Measurements from ENCODE around the gene GABRR3.

DNA sequence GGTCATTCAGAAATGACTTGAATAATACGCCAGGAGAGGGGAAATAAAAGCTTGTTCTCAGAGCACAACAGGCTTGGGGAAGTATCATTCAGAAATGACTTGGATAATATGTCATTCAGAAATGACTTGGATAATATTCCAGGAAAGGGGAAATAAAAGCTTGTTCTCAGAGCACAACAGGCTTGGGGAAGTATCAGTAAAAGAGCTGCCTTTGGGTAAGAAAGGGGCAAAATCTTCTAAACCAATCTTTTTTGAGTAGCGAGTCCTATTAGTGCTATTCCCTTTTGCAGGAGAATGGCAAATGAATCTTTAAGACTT, 20.9 kb downstream of the GABRR3 start:
- TF ChIP-seq, protein P1, sequence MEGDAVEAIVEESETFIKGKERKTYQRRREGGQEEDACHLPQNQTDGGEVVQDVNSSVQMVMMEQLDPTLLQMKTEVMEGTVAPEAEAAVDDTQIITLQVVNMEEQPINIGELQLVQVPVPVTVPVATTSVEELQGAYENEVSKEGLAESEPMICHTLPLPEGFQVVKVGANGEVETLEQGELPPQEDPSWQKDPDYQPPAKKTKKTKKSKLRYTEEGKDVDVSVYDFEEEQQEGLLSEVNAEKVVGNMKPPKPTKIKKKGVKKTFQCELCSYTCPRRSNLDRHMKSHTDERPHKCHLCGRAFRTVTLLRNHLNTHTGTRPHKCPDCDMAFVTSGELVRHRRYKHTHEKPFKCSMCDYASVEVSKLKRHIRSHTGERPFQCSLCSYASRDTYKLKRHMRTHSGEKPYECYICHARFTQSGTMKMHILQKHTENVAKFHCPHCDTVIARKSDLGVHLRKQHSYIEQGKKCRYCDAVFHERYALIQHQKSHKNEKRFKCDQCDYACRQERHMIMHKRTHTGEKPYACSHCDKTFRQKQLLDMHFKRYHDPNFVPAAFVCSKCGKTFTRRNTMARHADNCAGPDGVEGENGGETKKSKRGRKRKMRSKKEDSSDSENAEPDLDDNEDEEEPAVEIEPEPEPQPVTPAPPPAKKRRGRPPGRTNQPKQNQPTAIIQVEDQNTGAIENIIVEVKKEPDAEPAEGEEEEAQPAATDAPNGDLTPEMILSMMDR (IDR thresholded peaks at IDR 0.05), result no peak
- no peak for TF ChIP-seq POLR2AphosphoS5 (IDR thresholded peaks at IDR 0.05; ENCODE audit: low read depth, low read length)
- TF ChIP-seq, protein P2, sequence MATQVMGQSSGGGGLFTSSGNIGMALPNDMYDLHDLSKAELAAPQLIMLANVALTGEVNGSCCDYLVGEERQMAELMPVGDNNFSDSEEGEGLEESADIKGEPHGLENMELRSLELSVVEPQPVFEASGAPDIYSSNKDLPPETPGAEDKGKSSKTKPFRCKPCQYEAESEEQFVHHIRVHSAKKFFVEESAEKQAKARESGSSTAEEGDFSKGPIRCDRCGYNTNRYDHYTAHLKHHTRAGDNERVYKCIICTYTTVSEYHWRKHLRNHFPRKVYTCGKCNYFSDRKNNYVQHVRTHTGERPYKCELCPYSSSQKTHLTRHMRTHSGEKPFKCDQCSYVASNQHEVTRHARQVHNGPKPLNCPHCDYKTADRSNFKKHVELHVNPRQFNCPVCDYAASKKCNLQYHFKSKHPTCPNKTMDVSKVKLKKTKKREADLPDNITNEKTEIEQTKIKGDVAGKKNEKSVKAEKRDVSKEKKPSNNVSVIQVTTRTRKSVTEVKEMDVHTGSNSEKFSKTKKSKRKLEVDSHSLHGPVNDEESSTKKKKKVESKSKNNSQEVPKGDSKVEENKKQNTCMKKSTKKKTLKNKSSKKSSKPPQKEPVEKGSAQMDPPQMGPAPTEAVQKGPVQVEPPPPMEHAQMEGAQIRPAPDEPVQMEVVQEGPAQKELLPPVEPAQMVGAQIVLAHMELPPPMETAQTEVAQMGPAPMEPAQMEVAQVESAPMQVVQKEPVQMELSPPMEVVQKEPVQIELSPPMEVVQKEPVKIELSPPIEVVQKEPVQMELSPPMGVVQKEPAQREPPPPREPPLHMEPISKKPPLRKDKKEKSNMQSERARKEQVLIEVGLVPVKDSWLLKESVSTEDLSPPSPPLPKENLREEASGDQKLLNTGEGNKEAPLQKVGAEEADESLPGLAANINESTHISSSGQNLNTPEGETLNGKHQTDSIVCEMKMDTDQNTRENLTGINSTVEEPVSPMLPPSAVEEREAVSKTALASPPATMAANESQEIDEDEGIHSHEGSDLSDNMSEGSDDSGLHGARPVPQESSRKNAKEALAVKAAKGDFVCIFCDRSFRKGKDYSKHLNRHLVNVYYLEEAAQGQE (IDR thresholded peaks at IDR 0.05; ENCODE audit: insufficient read depth in 1 of 2, low read depth in 2 of 2, low read length in 1 of 2), result no peak

Measured in Panc1 (cell line).